NK-92 (cell line): ENCODE measurements around the gene TMC6.
"Not testable (repeated sequence)": the region's sequence is repeated elsewhere in the genome, so short reads cannot be mapped to it uniquely, and the experiment has no call there.

Source experiments
- DNase-seq: peaks from one replicate; lab custom pipeline; 2025; ENCODE audit not compliant: unreplicated experiment; lab: John Stamatoyannopoulos, UW

The TMC6 gene

DNA sequence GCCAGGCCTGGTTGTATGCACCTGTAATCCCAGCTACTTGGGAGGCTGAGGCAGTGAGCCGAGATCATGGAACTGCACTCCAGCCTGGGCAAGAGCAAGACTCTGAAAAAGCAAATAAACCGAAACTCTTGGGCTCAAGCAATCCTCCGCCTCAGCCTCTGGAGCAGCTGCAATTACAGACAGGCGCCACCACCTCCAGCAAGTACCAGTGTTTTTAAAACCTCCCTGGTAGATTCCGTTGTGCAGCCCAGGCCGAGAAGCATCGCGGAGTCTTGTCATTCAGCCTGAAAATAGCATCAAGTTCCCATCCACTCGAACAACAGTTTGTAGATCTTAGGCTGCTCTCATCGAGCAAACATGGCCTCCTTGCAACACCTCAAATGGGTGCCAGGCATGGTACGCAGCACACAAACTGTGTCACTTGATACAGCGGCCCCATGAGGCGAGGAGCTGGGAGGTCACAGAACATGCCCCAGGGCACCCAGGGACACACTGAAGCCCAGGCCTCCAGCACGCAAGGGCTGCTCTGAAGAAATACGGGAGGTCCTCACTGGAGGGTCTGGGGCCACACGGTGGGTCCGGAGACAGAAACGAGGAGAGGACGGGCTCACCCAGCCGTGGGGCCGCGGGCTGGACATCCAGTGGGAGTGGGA lies 18.1 kb downstream of the TMC6 start:
- DNase-seq = no peak

- DNase-seq = no peak
Measured at GRCh38 chr17:78109489-78109761, 19.1 kb downstream of the TMC6 start.

DNA sequence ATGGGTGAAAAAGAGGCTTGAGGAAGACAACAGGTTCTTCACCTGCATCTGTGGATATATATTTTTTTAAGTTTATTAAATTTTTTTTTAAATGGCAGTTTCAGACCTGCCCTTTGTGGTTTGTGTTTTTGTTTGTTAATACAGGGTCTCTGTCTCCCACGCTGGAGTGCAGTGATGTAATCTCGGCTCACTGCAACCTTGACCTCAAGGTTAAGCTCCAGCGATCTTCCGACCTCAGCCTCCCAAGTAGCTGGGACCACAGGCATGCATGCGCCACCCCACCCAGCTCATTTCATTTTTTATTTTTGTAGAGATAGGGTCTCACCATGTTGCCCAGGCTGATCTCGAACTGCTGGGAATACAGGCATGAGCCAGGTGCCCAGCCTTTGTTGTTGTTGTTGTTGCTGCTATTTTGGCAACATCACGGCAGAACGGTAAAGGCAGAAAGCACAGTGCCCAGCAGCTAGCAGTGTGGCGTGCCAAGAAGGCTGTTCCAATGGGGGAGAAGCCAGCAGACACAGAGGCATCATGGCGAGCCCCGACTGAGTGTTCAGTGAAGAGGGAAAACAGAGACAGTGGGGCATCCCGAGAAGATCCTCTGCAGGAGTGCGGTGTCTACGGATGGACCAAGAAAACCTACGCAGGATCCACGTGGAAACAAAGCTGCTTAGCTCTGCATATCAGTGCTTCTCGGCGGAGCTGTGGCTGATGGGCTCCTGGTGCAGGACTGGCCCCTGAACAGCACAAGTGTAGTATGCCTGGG lies 19.6 kb downstream of the TMC6 start:
- no peak for DNase-seq

GRCh38 chr17:78107976-78108725 lies 20.4 kb downstream of the TMC6 start:
- no peak for DNase-seq

DNA sequence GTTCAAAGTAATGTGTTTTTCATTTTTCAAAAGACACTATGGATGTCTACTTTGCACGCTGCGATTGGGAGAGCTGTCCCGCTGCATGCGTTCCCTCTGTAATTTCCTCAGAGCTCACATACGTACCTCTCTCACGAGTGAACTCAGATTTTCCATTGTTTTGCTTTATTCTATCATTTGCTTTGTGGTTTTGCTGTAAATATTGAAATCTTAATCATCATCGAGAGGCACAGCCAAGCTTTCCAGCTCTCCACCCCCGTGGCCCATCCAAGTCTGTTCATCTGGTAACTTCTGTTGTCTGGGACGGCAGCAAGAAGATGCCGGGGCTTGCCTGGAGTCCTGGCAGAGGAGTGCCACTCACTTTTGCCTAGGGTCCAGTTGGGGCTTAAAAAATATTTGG lies 21.1 kb downstream of the TMC6 start:
- DNase-seq = no peak

- no peak for DNase-seq
Measured at GRCh38 chr17:78106211-78106610, 22.3 kb downstream of the TMC6 start.

DNA sequence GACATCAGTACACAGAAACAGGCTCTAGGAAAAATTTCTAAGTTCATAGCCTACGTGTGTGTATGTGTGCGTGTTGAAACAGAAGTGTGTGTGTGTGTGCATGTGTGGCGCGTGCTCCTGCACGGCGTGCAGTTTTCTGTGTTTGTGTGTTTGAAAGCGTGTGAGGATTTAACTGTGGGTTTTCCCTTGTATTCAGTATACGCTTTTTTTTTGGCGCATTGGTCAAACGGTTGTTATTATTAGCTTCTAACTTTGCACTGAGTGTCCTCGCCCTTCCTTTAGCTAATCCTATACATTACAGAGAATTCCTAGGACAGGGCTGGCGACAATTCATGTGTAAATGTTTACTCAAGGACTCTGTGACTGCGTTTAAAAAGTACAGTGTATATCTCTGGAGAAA lies 23.0 kb downstream of the TMC6 start:
- no peak for DNase-seq

- no peak for DNase-seq
Measured at GRCh38 chr17:78105101-78105500, 23.5 kb downstream of the TMC6 start.

- no peak for DNase-seq
Measured at GRCh38 chr17:78104540-78104941, 24.0 kb downstream of the TMC6 start.

DNA sequence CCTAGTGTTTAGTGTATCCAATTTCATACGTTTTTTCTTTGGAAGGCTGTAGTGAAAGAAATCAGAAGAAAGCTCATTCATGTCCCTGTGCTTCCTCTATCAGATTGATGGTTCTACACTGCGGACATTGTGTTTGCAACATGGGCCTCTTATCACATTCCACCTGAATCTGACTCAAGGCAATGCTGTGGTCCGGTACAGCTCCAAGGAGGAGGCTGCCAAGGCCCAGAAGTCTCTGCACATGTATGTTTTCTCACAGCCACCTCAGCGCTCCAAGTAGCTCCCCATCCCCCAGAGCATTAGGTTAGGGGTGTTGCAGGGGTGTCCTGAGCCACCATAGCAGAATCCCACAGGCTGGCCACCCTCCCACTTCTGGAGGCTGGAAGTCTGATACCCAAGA lies 25.2 kb downstream of the TMC6 start:
- DNase-seq = no peak

DNA sequence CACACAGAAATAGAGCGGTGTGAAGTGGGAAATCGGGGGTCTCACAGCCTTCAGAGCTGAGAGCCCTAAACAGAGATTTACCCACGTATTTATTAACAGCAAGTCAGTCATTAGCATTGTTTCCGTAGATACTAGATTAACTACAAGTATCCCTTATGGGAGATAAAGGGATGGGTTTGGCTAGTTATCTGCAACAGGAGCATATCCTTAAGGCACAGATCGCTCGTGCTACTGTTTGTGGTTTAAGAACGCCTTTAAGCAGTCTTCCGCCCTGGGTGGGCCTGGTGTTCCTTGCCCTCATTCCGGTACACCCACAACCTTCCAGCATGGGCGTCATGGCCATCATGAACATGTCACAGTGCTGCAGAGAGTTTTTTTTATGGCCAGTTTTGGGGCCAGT lies 27.0 kb downstream of the TMC6 start:
- DNase-seq = no peak

DNA sequence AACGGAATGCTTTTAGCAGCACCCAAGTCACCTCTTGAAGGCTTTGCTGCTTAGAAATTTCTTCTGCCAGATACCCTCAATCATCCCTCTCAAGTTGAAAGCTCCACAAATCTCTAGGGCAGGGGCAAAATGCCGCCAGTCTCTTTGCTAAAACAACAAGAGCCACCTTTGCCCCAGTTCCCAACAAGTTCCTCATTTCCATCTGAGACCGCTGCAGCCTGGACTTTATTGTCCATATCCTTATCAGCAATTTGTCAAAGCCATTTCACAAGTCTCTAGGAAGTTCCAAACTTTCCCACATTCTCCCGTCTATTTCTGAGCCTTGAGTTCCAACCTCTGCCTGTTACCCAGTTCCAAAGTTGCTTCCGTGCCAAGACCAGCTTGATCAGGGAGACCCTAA lies 27.4 kb downstream of the TMC6 start:
- no peak for DNase-seq

GRCh38 chr17:78096093-78096492 lies 32.5 kb downstream of the TMC6 start:
- DNase-seq = no peak

DNA sequence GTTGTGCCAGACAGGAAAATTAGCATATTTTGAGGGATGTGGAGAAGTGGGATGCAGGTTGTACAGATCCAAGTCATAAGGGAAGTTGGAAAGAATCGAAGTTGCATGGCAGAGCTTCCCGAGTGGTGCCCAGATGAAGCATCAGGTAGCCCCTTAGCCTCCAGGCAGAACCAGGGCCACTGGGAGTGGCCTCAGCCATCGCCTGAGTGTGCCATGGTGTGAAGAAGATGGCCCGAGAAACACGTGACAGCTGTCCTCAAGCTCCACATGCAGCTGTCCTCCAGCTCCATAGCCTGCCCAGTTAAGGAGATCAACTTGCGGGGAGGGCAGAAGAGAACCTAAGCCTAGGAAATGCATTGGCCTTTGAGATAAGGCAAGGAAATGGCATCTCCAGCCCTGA lies 33.5 kb downstream of the TMC6 start:
- no peak for DNase-seq

DNA sequence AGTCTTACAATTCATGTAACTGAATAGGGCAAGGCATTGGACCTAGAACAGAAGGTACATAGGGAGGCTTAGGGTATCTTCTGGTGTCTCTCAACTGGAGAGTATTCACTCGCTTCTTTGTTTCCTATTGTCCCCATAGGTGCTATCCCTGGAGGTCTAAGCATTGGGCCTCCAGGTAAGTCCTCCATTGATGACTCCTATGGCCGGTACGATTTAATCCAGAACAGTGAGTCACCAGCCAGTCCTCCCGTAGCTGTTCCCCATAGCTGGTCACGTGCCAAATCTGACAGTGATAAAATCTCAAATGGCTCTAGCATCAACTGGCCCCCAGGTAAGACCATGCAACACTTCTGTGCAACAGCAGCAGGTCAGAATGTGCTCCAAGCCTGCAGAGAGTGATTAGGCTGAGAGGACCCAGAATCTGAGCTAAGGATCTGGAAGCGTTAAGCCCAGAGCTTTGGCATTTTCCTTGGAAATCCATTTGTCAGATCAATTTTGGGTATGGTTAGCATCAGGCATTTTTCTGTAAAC lies 35.7 kb downstream of the TMC6 start:
- no peak for DNase-seq

DNA sequence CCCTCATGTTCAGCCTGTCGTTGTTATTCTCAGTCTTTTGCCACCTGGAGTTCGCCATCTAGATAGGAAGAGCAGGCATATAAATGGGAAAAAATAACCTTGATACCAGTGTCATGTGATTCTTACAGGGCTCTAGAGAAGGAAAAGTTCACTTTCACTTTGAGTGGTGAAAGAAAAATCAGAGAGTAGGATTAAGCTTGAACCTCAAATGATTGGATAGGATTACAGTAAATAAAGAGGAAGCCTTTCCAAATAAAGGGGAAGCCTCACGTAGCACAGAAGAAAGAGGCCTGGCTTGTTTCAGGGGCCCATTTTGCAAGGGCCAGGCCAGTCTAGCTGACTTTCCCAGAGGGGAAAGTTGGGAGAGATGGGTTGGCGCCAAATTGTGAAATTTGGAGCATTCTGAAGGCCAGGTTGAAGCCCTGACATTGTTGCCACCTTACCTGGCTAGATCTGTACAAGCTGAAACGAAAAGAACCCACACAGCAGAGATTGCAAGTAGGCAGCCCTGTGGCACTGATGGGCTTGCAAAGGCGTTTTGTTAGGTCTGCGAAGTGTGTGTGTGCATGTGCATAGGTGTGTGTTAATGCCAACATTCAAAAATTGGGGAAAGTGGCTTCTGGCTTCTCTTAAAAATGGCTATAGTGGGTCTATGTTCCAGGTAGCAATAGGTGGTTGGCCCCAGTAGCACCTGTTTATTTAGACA lies 38.8 kb downstream of the TMC6 start:
- DNase-seq = no peak

DNA sequence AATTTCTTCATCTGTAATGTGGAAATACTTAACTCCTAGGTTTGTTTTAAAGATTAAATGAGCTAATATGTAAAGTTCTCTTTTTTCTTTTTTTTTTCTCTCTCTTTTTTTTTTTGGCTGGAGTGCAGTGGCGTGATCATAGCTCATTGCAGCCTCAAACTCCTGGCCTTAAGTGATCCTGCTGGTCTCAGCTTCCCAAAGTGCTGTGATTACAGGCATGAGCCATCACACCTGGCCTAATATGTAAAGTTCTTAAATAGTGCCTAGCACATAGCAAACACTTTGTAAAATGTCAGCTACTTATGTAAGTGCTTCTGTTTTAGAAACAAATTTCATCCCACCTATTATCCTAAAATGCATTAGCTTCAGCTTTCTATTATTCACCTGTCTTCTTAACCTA lies 40.0 kb downstream of the TMC6 start:
- no peak for DNase-seq

GRCh38 chr17:78086740-78087139 lies 41.8 kb downstream of the TMC6 start:
- DNase-seq = no peak

GRCh38 chr17:78082988-78083387 lies 45.6 kb downstream of the TMC6 start:
- no peak for DNase-seq

GRCh38 chr17:78082355-78082872 lies 46.1 kb downstream of the TMC6 start:
- DNase-seq = not testable (repeated sequence)

DNA sequence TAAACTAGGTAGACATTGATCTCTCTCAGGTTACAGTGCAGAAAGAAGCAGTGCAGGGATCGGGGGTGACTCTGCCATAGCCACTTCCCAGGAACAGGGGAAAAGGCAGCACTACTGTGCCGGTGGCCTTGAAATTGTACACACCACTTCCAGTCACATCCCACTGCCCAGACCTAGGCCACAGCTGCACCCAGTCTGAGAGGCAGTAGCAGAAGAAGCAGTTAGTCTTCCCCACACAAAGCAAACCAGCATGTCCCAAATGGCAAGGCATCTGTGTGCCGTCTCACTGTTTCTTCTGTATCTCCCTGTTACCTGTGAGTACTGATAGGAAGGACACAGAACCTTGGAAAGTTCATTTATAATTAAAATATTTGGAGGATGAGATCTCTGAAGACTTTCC lies 47.0 kb downstream of the TMC6 start:
- DNase-seq = no peak
